AG09309 (cell line): ENCODE measurements around the gene DMRT2.

Source experiments
- DNase-seq: peaks from one replicate; pipeline ENCODE4 v3.0.0-alpha.2; 2010; ENCODE audit warnings: low read depth
- H3K4me3 ChIP-seq: 2 replicates; pipeline ENCODE4 v1.5.1; 2011; ENCODE audit warnings: mild to moderate bottlenecking, low read depth, low read length, moderate library complexity; ENCODE audit not compliant: control insufficient read depth
- TF ChIP-seq, protein P1 (sequence below): IDR thresholded peaks from 2 replicates; pipeline ENCODE4 v1.5.1; 2011; ENCODE audit warnings: mild to moderate bottlenecking, low read depth, low read length, inconsistent platforms; ENCODE audit not compliant: insufficient read depth, control insufficient read depth; ENCODE audit errors: missing control alignments

Gene DMRT2

DNA sequence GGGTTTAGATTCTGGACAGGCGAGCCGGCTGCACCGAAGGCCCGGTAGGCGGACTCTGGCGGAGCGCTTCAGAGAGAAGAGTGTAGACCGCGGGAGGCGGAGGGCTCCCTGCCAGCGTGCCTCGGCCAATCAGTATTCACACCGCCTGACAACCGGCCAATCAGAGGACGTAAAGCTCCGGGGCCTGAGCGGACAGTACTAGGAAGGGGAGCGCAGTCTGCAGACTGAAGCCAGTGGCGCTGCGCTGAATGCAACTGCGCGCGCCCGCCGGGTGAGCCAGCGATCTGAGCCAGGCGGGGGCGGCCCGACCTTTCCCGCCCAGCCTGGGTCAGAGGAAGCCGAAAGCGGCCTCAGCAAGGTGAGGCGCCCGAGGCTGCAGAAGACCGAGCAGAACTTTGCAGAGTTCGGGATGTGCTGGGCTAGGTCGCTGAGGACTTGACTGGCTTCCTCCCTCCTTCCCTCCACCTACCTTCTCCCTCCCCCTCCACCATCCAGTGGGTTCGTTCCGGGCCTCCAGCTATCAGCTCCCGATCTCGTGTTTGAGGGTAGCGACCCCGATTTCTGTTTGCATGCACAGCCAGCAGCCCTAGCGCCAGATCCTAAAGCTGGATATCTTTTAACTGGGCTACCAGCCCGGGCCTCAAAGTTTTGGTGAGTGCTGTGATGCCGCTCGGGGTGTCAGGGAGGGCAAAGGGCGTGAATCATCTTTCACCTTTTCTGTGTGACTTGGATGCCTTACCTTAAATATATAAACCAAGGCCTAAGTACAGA lies at the start of gene DMRT2:
Gene DMRT2 (plus strand): TSS at position 233 of the 771 bp plus-strand sequence. CDS start 1,257 bp downstream, outside the sequence.
- TF ChIP-seq, protein P1, sequence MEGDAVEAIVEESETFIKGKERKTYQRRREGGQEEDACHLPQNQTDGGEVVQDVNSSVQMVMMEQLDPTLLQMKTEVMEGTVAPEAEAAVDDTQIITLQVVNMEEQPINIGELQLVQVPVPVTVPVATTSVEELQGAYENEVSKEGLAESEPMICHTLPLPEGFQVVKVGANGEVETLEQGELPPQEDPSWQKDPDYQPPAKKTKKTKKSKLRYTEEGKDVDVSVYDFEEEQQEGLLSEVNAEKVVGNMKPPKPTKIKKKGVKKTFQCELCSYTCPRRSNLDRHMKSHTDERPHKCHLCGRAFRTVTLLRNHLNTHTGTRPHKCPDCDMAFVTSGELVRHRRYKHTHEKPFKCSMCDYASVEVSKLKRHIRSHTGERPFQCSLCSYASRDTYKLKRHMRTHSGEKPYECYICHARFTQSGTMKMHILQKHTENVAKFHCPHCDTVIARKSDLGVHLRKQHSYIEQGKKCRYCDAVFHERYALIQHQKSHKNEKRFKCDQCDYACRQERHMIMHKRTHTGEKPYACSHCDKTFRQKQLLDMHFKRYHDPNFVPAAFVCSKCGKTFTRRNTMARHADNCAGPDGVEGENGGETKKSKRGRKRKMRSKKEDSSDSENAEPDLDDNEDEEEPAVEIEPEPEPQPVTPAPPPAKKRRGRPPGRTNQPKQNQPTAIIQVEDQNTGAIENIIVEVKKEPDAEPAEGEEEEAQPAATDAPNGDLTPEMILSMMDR = no peak
- DNase-seq = no peak
- no peak within 1 kb of the TSS for H3K4me3 ChIP-seq

DNA sequence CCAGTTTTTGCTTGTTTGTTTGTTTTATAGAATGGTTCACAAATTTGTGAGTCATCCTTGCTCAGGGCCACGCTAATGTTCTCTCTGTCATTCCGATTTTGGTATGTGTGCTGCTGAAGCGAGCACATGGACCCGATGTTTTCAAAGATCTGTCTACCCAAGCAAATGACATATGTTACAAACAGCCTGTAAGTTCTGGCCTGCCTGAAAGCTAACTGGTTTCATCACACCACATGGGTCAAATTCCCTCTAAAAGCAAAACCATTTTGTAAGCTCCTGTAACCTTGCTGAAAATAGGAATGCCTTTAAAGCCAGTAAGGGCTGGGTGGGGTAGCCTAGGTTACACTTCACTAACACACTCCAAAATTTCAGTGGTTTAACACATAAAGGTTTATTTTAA lies 48.3 kb upstream of the DMRT2 start:
- no peak for DNase-seq
- no peak overlapping the region for H3K4me3 ChIP-seq
- TF ChIP-seq, protein P1 = no peak

DNA sequence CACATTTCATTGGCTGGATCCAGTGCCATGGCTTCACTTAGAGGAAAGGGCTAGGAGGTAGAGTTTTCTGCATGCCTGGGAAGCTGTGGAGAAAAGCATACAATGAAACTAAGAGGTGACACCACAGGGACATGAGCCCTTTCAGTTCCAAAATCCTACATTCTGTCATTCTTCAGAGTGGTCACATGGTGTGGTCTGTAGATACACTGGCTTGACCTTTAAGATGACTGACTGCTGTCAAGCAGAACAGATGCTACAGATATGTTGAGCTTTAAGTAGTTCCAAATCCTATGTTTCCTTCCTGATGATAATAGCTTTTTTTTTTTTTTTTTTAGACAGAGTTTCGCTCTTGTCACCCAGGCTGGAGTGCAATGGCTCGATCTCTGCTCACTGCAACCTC lies 47.5 kb upstream of the DMRT2 start:
- no peak overlapping the region for H3K4me3 ChIP-seq
- DNase-seq = no peak
- TF ChIP-seq, protein P1 = no peak

DNA sequence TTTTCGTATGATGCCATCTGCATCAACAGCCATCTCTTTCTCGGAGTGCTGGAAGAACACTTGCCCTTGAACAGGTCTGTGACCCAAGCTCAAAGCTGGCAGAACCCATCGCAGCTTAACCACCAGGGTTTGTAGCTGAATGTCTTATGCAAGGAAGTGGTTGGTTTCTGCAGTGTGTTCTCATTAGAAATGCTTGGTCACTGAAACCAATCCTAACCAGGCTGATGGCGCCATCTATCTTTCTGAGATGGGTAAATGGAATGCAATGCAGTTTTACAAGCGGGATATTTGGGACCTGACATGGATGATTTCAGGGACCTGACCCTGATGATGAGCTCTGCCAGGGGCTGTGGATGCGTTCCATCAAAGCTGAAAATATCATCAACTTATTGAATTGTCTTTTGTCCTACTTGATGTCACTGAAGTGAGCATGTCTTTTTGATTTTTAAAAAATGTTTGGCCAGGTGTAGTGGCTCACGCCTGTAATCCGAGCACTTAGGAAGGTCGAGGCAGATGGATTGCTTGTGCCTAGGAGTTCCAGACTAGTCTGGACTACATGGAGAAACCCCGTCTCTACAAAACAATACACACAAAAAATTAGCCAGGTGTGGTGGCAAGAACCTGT lies 45.0 kb upstream of the DMRT2 start:
- H3K4me3 ChIP-seq = no peak overlapping the region
- TF ChIP-seq, protein P1 = peak; percentile 74
- peak; percentile 28 for DNase-seq

DNA sequence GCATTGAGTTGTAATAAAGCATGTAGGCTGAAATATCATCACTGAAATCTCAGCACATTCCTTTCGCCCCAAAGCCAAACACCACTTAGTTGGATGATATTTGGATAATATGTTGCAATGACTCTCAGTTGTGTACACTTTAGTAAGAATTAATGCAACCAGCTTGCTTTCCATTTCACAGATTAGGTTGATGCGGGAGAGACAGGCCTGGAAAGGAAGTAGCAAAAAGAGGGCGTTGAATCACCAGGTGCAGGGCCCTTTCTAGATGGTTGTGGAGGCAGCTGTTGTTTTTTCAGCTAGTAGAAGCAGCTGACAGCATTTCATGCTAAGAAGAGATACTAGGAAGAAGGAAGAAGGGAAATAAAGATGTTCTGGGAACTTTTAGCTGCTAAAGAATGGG lies 42.8 kb upstream of the DMRT2 start:
- DNase-seq = no peak
- no peak overlapping the region for H3K4me3 ChIP-seq
- TF ChIP-seq, protein P1 = no peak

DNA sequence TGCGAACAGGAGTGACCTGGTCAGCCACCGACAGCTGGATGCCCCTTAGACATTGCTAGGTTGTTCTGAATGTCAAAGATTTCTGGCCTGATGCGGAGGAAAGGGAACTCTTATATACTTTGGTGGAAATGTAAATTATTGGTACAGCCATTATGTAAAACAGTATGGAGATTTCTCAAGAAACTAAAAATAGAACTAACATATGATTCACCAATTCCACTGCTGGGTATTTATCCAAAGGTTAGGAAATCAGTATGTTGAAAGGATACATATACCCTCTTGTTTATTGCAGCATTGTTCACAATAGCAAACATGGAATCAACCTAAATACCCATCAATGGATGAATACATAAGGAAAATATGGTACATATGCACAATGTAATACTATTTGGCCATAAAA lies 41.9 kb upstream of the DMRT2 start:
- no peak overlapping the region for H3K4me3 ChIP-seq
- DNase-seq = no peak
- TF ChIP-seq, protein P1 = no peak
